CD4-positive, alpha-beta T cell treated with Interferon alpha-2 for 1 hour (primary cell): ENCODE measurements around the gene EVA1C.
"Not testable (repeated sequence)": the region's sequence is repeated elsewhere in the genome, so short reads cannot be mapped to it uniquely, and the experiment has no call there.

ENCODE experiments used
- DNase-seq, 2 donors: peaks; one replicate each; pipeline ENCODE4 v3.0.0-alpha.2; 2020 to 2022

Gene EVA1C

DNA sequence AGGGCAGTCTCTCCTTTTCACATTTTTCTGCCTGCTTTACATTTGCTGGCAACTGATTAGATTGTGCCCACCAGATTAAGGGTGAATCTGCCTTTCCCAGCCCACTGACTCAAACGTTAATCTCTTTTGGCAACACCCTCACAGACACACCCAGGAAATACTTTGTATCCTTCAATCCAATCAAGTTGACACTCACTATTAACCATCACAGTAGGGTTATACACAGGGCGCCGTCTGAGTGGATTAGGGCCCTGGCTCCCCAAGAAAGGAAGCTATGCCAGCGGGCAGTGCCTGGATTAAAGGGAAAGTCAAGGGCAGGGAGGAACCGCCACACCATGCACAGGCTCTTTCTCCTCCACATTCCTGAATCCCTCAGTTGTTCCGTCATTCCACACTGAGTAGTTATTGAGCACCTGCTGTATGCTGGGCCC, 56.2 kb downstream of the EVA1C start:
- DNase-seq = no peak

DNA sequence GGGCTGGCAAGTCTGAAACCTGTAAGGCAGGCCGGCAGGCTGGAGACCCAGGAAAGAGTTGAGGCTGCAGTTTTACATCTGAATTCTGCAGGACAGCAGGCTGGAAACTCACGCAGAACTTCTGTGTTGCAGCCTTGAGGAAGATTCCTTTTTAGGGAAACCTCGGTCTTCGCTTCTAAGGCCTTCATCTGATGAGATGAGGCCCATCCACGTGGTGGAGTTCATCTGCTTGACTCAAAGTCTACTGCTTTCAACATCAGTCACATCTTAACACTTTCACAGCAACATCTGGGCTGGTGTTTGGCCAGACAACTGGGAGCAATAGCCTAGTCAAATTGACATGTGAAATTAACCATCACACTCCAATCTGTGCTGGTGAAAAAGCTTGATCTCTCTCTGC, 57.1 kb downstream of the EVA1C start:
- DNase-seq = no peak

DNA sequence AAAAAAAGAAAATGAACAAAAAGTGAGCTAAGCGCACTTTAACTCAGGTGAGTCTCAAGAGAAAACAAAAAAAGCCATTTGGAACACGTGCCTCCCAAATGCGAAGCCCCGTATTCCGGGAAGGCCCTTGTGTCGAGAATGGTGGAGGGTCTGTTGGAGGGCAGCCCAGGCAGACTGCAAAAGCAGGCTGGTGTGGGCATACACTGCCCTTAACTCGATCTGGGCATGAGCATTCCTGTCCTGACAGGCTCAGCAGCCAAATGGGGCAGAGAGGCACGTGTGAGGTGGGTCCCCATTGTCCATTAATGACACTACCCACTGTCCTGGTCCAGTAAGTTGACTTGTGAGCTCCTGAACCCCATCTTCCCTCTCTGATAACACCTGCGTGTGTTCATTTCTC, 57.7 kb downstream of the EVA1C start:
- DNase-seq = no peak

DNA sequence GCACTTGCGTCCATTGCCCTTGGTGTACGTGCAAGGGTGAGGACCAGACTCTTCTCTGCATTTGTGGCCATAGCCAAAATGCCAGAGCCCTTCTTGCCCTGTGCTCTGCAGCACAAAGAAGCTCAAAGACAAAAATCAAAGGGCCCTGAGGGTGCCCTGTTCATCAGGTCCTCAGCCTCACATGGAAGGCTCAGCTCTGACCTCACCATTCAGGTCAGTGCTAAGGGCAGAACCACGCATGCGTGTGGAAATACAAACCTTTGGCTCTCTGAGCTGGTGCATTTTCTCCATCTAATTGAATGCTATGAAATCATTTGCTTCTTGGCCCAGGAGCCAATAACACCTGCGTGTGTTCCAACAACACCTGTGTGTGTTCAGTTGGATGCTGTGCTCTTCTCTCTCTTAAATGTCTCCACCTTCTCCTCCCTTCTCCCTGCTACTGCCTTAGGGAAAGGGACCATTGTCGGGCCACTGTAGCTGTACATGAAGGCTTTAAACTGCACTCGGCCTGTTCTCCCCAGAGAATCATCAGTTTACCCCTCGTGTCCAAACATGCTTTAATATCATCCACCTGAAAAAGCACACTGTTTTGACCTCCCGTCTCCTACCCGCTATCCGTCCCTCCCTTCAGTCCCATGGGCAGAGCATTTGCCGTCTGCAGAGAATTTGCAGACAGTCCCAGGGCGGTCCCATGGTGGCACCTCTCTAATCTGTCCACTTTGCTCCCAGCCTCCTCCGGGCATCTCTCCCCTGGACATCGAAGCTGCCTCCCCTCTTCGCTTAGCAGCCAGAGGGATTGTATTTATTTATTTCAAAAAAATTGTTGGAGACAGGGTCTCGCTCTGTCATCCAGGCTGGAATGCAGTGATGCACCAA, 60.6 kb downstream of the EVA1C start:
- no peak for DNase-seq

DNA sequence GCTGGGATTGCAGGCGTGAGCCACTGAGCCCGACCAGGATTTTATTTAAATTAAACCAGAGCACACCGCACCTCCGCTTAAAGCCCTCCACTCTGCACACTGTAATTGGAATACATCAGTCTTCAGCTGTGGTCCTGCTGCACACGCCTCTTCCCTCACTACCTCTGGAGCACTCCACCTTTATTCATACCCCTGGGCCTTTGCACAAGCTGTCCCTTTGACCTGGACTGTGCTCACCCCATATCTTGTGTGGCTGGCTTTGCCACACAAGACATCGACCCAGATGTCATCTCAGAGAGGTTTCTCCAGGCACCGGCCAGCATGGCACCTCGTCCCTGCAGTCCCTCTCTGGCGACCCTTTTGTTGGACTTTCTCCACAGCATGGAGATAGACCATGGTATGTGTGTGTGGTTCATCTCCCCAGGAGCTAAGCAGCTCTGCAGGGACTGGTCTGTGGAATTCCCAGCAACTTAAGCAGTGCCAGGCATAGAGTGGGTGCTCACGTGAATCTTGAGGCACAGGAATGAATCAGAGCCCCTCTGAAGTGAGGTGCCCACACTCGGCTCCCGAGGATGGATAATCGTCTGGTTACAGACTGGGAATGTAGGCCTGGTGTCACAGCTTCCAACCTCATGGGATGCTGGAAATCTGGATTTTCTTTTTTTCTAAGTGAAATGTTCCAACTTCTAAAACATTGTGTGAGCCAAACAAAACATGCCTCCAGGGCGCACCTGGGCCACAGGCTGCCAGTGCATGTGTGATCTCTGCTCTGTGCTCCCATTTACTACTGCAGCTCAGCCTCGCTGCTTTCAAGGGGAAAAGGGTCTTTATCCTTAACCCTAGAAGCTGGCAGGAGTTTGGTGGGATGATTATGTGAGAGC, 61.9 kb downstream of the EVA1C start:
- DNase-seq = no peak

- no peak for DNase-seq
Observed at GRCh38 chr21:32475162-32475812, 62.8 kb downstream of the EVA1C start.

DNA sequence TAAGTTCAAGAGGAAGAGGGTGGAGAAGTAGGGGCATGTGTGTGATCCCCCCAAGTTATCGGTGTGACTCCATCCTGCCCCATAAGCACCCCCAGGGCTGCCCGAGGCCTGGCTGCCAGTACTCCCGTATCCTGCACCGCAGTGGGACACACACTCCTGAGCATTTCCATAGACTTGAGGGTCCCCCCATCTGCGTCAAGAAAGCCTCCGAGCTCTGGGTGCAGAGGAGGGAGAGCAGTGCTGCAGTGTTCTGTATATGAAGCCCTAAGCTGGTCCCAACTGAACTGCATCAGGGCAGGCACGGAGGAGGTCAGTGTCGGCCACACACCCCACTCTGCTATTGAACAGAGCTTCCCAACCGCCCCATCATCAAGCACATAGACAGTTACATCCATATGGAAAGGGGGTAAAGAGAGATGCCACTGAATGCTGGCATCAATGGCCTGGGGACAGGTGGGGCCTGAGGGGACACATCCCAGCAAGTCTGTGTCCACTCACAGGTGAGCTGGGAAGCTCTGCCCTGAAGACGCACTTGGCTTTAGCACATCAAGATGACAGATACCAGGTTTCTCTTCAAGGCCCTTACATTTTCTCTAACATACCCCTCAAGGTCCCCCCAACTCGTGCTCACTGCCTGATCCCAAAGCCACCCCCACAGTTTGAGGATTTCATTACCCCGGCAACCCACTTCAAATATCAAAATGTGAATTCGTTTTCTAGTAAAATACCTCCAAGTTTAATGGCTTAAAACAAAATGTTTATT, 64.3 kb downstream of the EVA1C start:
- no peak for DNase-seq

- no peak for DNase-seq
Observed at GRCh38 chr21:32477424-32477745, 64.9 kb downstream of the EVA1C start.

DNA sequence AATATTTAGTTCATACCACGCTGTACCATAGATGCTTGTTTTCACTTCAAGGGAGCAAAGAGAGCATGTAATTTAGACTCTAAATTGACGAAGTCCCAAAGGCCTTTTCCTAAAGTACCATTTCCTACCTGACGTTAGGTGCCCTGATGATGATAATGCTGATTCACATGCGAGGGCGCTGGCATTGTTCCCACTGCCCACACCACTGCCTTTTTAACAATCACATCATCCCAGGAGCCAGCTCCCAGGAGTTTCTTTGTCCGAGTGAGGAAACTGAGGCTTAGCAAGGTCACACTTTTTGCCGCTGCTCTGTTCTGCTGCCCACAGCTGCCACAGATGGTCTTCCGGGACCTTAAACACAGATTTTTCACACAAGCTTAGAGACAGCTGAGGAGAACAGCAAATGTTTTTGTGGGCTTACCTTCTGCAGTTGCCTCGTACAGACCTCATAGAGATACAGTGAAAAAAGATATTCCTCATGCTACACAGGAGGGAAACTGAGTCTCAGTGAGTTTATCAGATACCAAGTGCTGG, 69.4 kb downstream of the EVA1C start:
- DNase-seq = no peak

DNA sequence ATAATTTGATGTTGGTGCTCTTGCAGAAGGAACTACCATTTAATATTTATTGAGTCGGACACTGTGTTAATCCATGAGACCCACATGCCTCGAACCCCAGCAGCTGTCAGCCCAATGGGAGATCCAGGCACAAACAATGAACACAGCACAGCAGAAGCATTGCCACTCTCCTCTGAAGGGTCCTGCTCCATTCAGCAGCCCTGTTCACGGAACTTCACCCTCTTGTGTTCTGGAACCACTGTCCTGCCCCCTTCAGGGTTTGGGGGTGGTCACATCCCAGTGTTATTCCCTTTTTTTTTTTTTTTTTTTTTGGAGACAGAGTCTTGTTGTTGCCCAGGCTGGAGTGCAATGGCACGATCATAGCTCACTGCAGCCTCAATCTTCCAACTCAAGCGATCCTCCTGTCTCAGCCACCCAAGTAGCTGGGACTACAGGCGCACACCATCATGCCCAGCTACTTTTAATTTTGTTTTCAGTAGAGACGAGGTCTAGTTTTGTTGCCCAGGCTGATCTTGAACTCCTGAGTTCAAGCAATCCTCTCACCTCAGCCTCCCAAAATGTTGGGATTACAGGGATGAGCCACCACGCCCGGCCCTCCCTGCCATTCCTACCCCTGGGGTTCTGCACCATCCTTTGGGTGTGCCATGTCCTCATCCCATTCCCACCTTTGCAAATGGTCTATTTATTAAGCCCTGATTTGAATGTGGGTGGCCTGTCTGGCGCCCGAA, 70.2 kb downstream of the EVA1C start:
- no peak for DNase-seq

DNA sequence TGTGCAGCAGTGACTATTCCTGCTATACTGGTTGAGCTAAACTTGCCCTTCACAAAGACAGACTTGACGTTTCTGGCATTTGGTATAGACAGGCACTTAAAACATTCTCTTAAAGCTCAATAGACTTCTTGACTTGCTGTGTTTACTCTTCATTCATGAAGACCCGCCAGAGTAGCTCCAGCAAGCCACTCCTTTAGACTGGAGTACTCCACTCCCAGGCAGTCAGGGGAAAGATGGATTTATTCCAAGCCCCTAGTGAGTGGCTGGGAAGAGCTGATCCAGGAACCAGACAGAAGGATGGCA, 70.7 kb downstream of the EVA1C start:
- DNase-seq = no peak

DNA sequence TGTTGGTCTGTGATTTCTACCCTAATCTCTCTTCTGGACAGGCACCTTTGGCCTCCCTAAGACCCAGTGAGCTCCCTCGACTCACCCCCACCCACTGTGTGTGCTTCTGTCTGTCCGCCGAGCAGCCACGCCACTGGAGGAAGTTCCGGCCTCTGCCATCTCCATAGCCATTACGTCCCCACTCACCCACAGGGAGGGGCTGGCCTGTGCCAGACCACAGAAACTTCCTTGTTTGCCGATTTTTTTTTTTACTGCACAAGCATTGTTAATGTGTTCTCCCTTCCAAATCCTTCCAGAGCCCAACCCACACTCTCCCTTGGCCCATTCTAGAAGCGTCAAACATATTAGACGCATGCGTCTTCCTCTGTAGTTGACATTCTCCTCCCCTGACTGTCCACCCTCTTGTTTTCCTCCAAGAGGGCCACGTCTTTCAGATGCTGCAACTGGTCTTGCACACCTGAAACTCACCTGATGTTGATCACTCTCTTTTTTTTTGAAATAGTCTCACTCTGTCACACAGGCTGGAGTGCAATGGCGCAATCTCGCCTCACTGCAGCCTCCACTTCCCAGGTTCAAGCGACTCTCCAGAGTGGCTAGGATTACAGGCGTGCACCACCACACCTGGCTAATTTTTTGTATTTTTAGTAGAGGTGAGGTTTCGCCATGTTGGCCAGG, 72.3 kb downstream of the EVA1C start:
- no peak for DNase-seq

DNA sequence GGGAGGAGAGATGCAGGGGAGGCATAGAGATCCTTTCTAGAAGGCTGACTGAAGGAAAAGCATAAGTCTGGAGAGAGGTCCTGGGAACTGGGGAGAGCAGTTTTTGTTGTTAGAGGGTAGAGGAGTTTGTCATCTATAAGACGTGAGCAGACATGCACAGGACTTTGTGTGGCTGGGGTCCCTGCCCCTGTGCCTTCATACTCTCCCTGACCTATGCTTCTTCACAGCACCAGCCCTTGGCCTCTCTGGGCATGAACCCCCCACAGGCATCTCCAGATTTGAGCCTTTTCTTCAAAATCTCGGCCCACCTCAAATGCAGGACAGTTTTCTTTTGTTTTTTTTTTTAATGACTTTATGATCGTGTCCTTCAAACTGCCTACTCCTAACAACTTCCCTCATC, 79.9 kb downstream of the EVA1C start:
- no peak for DNase-seq

DNA sequence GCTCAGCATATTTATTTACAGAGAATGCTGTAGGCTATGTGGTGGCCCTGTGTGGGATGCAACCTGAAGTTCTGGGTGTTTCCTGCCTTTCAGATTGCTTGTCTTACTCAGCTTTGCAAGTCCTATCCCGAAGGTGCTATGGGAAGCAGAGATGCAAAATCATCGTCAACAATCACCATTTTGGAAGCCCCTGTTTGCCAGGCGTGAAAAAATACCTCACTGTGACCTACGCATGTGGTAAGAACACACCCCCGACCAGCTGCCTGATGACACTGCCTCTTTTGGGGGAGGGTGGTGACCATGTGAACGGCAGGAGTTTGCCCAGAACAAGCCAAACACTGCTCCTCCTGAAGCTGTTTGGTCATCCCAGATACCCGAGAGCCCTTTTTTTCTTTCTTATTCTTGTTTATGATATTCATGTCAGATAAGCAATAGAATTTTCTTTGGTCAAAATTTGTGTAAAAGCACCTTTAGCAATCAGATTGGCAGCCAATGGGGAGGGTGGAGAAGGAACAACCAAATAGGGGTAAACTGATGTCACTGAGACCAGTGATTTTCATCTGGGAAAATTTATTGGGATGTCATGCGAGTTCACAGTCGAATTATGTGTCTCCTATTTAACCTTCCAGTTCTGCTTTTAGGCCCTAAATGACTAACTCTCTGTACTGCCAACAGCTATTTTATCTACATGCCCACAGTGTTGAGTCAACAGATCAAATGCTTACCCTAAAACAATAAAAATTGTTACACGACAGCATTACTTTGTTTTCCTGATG, 82.6 kb downstream of the EVA1C start:
- DNase-seq = no peak

DNA sequence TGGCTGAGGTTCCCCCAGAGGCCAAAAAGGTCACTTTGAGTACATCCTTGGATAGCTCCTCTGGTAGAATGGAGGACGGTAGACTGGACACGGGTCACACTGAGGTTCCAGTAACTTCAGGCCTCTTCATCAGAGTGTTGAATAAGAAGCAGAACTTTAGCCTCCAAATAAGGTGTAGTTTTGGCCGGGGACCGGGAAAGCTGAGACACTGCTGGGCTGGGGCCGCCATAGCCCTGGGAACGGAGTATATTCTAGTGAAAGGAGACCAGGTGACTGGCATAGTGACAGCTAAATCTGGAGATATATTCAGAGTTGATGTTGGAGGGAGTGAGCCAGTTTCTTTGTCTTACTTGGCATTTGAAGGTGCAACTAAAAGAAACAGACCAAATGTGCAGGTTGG, 84.1 kb downstream of the EVA1C start:
- no peak for DNase-seq

DNA sequence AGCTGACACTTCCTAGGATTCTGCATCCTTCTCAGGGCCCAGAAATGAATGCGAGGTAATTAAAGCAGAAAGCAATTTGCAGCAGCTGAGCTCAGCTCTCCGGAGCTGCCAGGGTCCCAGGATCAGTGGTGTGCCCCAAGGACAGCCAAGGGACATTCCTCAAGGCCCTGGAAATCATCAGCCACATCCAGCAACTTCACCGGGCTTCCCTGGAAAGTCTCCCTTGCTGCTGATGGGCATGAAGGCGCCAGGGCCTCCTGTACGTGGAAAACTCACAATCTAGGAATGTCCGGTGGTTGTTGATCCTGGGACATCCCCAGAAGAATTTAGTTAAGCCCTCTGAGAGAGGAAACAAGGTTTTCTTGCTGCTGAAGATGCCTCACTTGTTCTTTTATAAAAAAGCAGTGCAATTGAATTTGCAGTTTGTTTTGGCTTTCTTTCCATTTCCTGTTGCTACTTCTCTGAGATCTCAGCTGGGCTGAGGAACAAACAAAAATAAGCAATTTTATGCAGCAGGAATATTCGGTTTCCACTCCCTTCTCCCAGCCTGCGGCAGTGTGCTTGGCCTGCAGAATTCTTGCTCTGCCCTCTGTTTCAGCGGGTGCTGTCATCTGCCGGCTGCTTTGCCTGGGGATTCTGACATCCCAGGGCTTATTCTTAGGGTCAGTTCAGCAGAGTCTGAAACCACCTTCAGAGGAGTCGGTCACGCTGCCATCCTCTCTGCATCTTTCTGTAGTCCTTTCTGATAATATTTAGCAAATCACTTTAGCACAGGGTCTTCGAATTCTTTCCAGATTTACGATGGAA, 86.9 kb downstream of the EVA1C start:
- no peak for DNase-seq

- not testable (repeated sequence) for DNase-seq
Observed at GRCh38 chr21:32503641-32504040, 91.1 kb downstream of the EVA1C start.

DNA sequence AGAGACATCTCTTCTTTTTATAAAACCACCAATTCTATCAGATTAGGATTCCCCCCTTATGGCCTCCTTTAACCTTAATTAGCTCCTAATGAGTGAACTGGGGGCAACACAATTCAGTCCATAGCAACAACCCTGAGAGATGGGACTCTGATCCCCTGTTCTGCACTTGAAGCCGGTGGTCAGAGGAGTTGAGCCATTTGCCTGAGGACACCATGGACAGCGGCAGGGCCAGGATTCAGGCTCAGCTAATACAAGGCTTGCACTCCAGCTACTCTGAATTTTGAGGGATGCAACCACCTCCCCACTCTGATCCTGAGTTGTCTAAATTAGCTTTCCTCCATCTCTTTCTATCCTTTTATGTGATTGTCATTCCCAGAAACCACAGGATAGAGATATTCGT, 93.3 kb downstream of the EVA1C start:
- not testable (repeated sequence) for DNase-seq

GRCh38 chr21:32506411-32506965, 94.0 kb downstream of the EVA1C start:
- not testable (repeated sequence) for DNase-seq
